ENCODE measurements around the gene MMEL1.

GRCh38 chr1:2582391-2582790 is 50.4 kb downstream of the MMEL1 start:
- TF ChIP-seq CTCF (IDR thresholded peaks at IDR 0.05; ENCODE audit: poor library complexity, severe bottlenecking) (no peak), EP300 (conservative IDR thresholded peaks at IDR 0.05; ENCODE audit: poor library complexity, severe bottlenecking) (no peak), POLR2AphosphoS5 (IDR thresholded peaks at IDR 0.05) (no peak), EZH2 (IDR thresholded peaks at IDR 0.05; ENCODE audit: borderline replicate concordance, insufficient read depth, low read length, poor library complexity, severe bottlenecking) (no peak), TAF1 (IDR thresholded peaks at IDR 0.05; ENCODE audit: low read depth) (no peak), RAD21 (conservative IDR thresholded peaks at IDR 0.05) (no peak), REST (IDR thresholded peaks at IDR 0.05; ENCODE audit: borderline replicate concordance) (no peak), MXI1 (conservative IDR thresholded peaks at IDR 0.05; ENCODE audit: poor library complexity, severe bottlenecking) (no peak)
